ENCODE data around the gene LMX1B.

DNA sequence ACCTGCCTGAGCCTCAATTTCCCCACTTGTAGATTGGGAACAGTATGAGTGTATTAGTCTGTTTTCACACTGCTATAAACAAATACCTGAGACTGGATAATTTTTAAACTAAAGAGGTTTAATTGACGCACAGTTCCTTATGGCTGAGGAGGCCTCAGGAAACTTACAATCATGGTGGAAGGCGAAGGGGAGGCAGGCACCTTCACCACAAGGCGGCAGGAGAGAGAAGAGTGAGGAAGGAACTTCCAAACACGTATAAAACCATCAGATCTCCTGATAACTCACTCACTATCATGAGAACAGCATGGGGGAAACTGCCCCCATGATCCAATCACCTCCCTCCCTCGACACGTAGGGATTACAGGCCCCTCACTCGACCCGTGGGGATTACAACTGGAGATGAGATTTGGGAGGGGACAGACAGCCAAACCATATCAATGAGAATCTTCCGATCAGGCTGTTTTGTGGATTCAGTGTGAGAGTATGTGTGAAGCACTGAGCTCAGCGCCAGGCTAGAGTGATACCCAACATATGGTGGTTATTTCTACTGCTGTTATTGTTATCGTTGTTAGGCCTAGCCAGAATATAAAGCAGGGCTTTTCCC, 14.6 kb upstream of the LMX1B start:
- TF ChIP-seq EP300 (IDR thresholded peaks at IDR 0.05) (no peak), POLR2A (IDR thresholded peaks at IDR 0.05) (no peak)
- TF ChIP-seq, protein P1, sequence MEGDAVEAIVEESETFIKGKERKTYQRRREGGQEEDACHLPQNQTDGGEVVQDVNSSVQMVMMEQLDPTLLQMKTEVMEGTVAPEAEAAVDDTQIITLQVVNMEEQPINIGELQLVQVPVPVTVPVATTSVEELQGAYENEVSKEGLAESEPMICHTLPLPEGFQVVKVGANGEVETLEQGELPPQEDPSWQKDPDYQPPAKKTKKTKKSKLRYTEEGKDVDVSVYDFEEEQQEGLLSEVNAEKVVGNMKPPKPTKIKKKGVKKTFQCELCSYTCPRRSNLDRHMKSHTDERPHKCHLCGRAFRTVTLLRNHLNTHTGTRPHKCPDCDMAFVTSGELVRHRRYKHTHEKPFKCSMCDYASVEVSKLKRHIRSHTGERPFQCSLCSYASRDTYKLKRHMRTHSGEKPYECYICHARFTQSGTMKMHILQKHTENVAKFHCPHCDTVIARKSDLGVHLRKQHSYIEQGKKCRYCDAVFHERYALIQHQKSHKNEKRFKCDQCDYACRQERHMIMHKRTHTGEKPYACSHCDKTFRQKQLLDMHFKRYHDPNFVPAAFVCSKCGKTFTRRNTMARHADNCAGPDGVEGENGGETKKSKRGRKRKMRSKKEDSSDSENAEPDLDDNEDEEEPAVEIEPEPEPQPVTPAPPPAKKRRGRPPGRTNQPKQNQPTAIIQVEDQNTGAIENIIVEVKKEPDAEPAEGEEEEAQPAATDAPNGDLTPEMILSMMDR (IDR thresholded peaks at IDR 0.05): no peak

All from sigmoid colon (tissue), 4 donors.